OCI-LY1 (cell line): ENCODE results near the gene SIRT1.

Source experiments
- H2AFZ ChIP-seq: fragments of 200-600 bp; sonication (generic), shearing (Covaris generic); 2 replicates; pipeline ENCODE4 v1.6.0; 2014; ENCODE audit warnings: antibody characterized with exemption, mild to moderate bottlenecking, low read length
- H3F3A ChIP-seq: fragments of 200-600 bp; sonication (generic), shearing (Covaris generic); 2 replicates; pipeline ENCODE4 v1.6.0; 2014; ENCODE audit warnings: mild to moderate bottlenecking, antibody characterized with exemption, low read length, moderate library complexity; ENCODE audit not compliant: insufficient read depth
- H3K27ac ChIP-seq: fragments of 200-600 bp; sonication (generic); 2 replicates; pipeline ENCODE4 v1.5.1; 2014; ENCODE audit warnings: low read length, mixed run types, mild to moderate bottlenecking, low read depth; ENCODE audit not compliant: poor library complexity, severe bottlenecking
- H3K27me3 ChIP-seq: fragments of 200-600 bp; sonication (generic); 2 replicates; pipeline ENCODE4 v1.6.0; 2014; ENCODE audit warnings: antibody characterized with exemption, mild to moderate bottlenecking, low read length, moderate library complexity; ENCODE audit not compliant: insufficient read depth
- H3K36me3 ChIP-seq: fragments of 200-600 bp; sonication (generic); 2 replicates; pipeline ENCODE4 v1.6.1; 2014; ENCODE audit warnings: mild to moderate bottlenecking, antibody characterized with exemption, low read length, moderate library complexity, mixed read lengths; ENCODE audit not compliant: insufficient read depth
- H3K4me1 ChIP-seq: fragments of 200-600 bp; sonication (generic); 2 replicates; pipeline ENCODE4 v1.5.1; 2014; ENCODE audit warnings: mild to moderate bottlenecking, low read length, moderate library complexity; ENCODE audit not compliant: insufficient read depth, severe bottlenecking
- H3K4me2 ChIP-seq: fragments of 200-600 bp; sonication (generic), shearing (Covaris generic); 2 replicates; pipeline ENCODE4 v1.6.1; 2014; ENCODE audit warnings: low read length
- H3K4me3 ChIP-seq: fragments of 200-600 bp; sonication (generic); 2 replicates; pipeline ENCODE4 v1.5.1; 2014; ENCODE audit warnings: low read length, low read depth, mild to moderate bottlenecking, mixed read lengths; ENCODE audit not compliant: poor library complexity, severe bottlenecking
- H3K79me2 ChIP-seq: fragments of 200-600 bp; shearing (Covaris generic); 2 replicates; pipeline ENCODE4 v1.6.1; 2016; ENCODE audit warnings: mixed run types, low read length, mixed read lengths; ENCODE audit not compliant: insufficient read depth
- H3K9ac ChIP-seq: fragments of 200-600 bp; sonication (generic), shearing (Covaris generic); 2 replicates; pipeline ENCODE4 v1.6.1; 2014; ENCODE audit warnings: mild to moderate bottlenecking, low read length, mixed read lengths
- H3K9me2 ChIP-seq: fragments of 200-600 bp; sonication (generic), shearing (Covaris generic); 2 replicates; pipeline ENCODE4 v1.6.1; 2014; ENCODE audit warnings: low read depth, mild to moderate bottlenecking, low read length, mixed read lengths
- H3K9me3 ChIP-seq: fragments of 200-600 bp; shearing (Covaris generic); 2 replicates; pipeline ENCODE4 v1.6.1; 2014; ENCODE audit warnings: low read length, mixed read lengths
- H4K20me1 ChIP-seq: fragments of 200-600 bp; sonication (generic), shearing (Covaris generic); 2 replicates; pipeline ENCODE4 v1.6.0; 2016; ENCODE audit warnings: mild to moderate bottlenecking, low read length; ENCODE audit not compliant: insufficient read depth
- EZH2 ChIP-seq: fragments of 200-600 bp; sonication (generic), shearing (Covaris generic); IDR thresholded peaks from 2 replicates; pipeline ENCODE4 v1.8.0; 2017; ENCODE audit warnings: borderline replicate concordance, mixed run types, mild to moderate bottlenecking, antibody characterized with exemption, low read length, moderate library complexity, mixed read lengths
- TF ChIP-seq, protein P1 (sequence below): fragments of 200-600 bp; sonication (generic), shearing (Covaris generic); IDR thresholded peaks from 2 replicates; pipeline ENCODE4 v1.5.1; 2017; ENCODE audit warnings: mild to moderate bottlenecking, antibody characterized with exemption, low read length, moderate library complexity, mixed read lengths

The SIRT1 gene

DNA sequence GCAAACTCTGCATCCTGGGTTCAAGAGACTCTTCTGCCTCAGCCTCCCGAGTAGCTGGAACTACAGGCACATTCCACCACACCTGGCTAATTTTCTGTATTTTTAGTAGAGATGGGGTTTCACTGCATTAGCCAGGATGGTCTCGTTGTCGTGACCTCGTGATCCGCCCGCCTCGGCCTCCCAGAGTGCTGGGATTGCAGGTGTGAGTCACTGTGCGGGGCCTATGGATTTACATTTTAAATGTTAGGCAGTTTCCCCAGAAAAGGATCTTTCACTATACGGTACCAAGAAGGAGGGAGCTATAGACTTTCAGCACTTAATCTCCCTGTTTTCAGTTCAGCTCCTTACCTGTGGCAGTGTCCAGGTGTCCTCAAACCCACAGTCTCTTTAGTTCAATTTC, 50.8 kb downstream of the SIRT1 start:
- Histone ChIP-seq H3K4me3 (no peak overlapping the region), H3K4me1 (no peaks in the 10 kb centered on the region), H3K27me3 (no peaks in the 10 kb centered on the region), H3K9ac (no peak overlapping the region), H3K36me3 (peaks cover 31% of the 10 kb centered on the region), H3K27ac (no peak overlapping the region), H4K20me1 (no peaks in the 10 kb centered on the region), H2AFZ (no peak overlapping the region), H3K4me2 (no peak overlapping the region), H3K9me2 (no peaks in the 10 kb centered on the region), H3K79me2 (no peaks in the 10 kb centered on the region), H3F3A (no peaks in the 10 kb centered on the region), H3K9me3 (no peaks in the 10 kb centered on the region)
- TF ChIP-seq EZH2: no peak
- TF ChIP-seq, protein P1, sequence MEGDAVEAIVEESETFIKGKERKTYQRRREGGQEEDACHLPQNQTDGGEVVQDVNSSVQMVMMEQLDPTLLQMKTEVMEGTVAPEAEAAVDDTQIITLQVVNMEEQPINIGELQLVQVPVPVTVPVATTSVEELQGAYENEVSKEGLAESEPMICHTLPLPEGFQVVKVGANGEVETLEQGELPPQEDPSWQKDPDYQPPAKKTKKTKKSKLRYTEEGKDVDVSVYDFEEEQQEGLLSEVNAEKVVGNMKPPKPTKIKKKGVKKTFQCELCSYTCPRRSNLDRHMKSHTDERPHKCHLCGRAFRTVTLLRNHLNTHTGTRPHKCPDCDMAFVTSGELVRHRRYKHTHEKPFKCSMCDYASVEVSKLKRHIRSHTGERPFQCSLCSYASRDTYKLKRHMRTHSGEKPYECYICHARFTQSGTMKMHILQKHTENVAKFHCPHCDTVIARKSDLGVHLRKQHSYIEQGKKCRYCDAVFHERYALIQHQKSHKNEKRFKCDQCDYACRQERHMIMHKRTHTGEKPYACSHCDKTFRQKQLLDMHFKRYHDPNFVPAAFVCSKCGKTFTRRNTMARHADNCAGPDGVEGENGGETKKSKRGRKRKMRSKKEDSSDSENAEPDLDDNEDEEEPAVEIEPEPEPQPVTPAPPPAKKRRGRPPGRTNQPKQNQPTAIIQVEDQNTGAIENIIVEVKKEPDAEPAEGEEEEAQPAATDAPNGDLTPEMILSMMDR: no peak

DNA sequence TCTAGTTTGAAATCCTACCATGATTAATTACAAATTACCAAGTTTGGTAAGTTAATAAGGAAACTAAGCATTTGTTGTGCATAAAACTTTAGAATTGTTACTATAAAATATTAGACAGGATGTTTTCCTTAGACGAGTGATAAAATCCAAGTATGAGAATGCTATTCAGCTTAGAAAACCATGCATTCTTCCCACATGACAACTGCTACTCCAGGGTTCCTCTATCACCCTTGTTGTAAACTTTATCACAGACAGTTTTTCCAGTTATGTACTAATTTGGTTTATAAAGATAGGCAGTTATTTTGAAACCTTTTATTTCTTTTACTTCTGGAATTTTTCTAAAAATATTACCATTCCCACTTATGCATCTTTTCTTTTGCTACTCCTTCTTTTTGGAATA, 52.0 kb downstream of the SIRT1 start:
- Histone ChIP-seq H3K4me1 (no peaks in the 10 kb centered on the region), H3K9me2 (no peaks in the 10 kb centered on the region), H3K4me2 (no peak overlapping the region), H3K79me2 (no peaks in the 10 kb centered on the region), H3K4me3 (no peak overlapping the region), H4K20me1 (no peaks in the 10 kb centered on the region), H3K27me3 (no peaks in the 10 kb centered on the region), H3K36me3 (peaks cover 31% of the 10 kb centered on the region), H2AFZ (no peak overlapping the region), H3K9me3 (no peaks in the 10 kb centered on the region), H3K9ac (no peak overlapping the region), H3K27ac (no peak overlapping the region), H3F3A (no peaks in the 10 kb centered on the region)
- TF ChIP-seq EZH2: no peak
- TF ChIP-seq, protein P1: no peak

DNA sequence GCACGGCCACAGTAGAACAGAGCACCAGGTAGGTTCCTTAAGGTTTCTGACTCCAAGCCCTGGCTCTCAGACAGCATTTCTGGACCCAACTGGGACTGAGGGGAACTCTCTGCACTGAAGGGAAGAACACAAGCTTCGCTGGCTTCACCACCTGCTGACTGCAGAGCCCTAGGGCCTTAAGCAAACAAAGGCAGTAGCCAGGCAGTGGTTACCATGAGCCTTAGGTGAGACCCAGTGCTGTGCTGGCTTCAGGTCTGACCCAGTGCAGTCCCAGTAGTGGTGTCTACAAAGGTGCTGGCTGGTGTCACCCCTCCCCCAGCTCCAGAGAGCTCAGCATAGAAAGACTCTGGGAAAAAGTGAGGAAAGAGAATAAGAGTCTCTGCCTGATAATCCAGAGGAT, 59.5 kb downstream of the SIRT1 start:
- Histone ChIP-seq H3K36me3 (peaks cover 59% of the 10 kb centered on the region), H3K79me2 (no peaks in the 10 kb centered on the region), H2AFZ (no peak overlapping the region), H3K4me3 (no peak overlapping the region), H3K27ac (no peak overlapping the region), H3K9ac (no peak overlapping the region), H3K4me2 (no peak overlapping the region), H4K20me1 (no peaks in the 10 kb centered on the region), H3F3A (no peaks in the 10 kb centered on the region), H3K9me2 (no peaks in the 10 kb centered on the region), H3K9me3 (no peaks in the 10 kb centered on the region), H3K4me1 (no peaks in the 10 kb centered on the region), H3K27me3 (no peaks in the 10 kb centered on the region)
- TF ChIP-seq, protein P1: no peak
- no peak for TF ChIP-seq EZH2
